SK-N-SH (cell line): ENCODE results near the gene ABCD1.

Experiments
- EZH2phosphoT487 ChIP-seq: fragments of 200-600 bp; sonication (generic); IDR thresholded peaks from 2 replicates; pipeline ENCODE4 v1.6.1; 2017; ENCODE audit warnings: low read depth, mixed run types, mild to moderate bottlenecking, antibody characterized with exemption, moderate library complexity, borderline replicate concordance
- GATA2 ChIP-seq: sonication (generic); formaldehyde crosslinking; IDR thresholded peaks from 2 replicates; pipeline ENCODE4 v1.5.0; 2020; ENCODE audit warnings: mild to moderate bottlenecking, missing genetic modification reagents
- MXI1 ChIP-seq: IDR thresholded peaks from 2 replicates; pipeline ENCODE4 v1.6.1; 2012; ENCODE audit warnings: mild to moderate bottlenecking, low read depth, low read length, improper control_type of control experiment
- RAD21 ChIP-seq: IDR thresholded peaks from 2 replicates; pipeline ENCODE4 v1.6.1; 2012; ENCODE audit warnings: mild to moderate bottlenecking, low read length
- RCOR1 ChIP-seq: fragments of 150-350 bp; IDR thresholded peaks from 2 replicates; pipeline ENCODE4 v1.6.1; 2017; ENCODE audit warnings: antibody characterized with exemption, low read length
- SIN3A ChIP-seq: IDR thresholded peaks from 2 replicates; pipeline ENCODE4 v1.6.1; 2012; ENCODE audit warnings: low read depth, mild to moderate bottlenecking, low read length, moderate library complexity, borderline replicate concordance
- TAF1 ChIP-seq: IDR thresholded peaks from 2 replicates; pipeline ENCODE4 v1.6.1; 2012; ENCODE audit warnings: low read depth, mild to moderate bottlenecking, low read length, moderate library complexity, borderline replicate concordance
- TEAD4 ChIP-seq: IDR thresholded peaks from 2 replicates; pipeline ENCODE4 v1.4.0; 2012; ENCODE audit warnings: mild to moderate bottlenecking, borderline replicate concordance; ENCODE audit not compliant: insufficient read depth
- YY1 ChIP-seq: IDR thresholded peaks from 2 replicates; pipeline ENCODE4 v1.4.0; 2012; ENCODE audit warnings: low read depth, mild to moderate bottlenecking
- TF ChIP-seq, protein P1 (sequence below): IDR thresholded peaks from 2 replicates; pipeline ENCODE4 v1.4.0; 2012; ENCODE audit warnings: low read depth
- TF ChIP-seq, protein P2 (sequence below): IDR thresholded peaks from 2 replicates; pipeline ENCODE4; 2012
- TF ChIP-seq, protein P3 (sequence below): fragments of 200-600 bp; sonication (generic); IDR thresholded peaks from 2 replicates; pipeline ENCODE4 v1.6.1; 2017; ENCODE audit warnings: antibody characterized with exemption, mild to moderate bottlenecking, moderate library complexity
- TF ChIP-seq, protein P4 (sequence below): IDR thresholded peaks from 2 replicates; pipeline ENCODE4 v1.6.1; 2012; ENCODE audit warnings: mild to moderate bottlenecking, low read depth, low read length, moderate library complexity

DNA sequence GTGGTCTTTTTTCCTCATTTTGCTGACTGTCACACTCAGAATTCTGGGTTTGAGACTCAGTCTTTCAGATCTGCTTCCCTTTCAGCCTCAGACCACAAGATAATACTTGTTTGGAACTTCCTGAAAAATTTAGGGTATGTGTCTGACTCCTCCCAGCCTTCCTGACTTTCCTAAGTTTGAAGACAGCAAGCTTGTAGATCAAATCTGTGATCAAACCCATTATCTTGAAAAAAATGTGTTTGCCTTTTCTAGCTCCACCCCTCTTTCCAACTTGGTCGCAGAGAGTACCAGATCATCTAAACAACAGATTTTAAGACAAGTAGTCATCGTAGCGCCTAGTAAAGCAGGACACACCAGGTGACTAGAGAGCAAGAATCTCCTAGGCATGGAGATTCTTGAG is 10.4 kb upstream of the ABCD1 start:
- TF ChIP-seq TAF1 (no peak), TEAD4 (no peak), SIN3A (no peak), RAD21 (no peak), EZH2phosphoT487 (no peak), RCOR1 (no peak), YY1 (no peak), GATA2 (CRISPR knock-in tag) (no peak), MXI1 (no peak)
- TF ChIP-seq, protein P1, sequence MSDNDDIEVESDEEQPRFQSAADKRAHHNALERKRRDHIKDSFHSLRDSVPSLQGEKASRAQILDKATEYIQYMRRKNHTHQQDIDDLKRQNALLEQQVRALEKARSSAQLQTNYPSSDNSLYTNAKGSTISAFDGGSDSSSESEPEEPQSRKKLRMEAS, result no peak
- TF ChIP-seq, protein P2, sequence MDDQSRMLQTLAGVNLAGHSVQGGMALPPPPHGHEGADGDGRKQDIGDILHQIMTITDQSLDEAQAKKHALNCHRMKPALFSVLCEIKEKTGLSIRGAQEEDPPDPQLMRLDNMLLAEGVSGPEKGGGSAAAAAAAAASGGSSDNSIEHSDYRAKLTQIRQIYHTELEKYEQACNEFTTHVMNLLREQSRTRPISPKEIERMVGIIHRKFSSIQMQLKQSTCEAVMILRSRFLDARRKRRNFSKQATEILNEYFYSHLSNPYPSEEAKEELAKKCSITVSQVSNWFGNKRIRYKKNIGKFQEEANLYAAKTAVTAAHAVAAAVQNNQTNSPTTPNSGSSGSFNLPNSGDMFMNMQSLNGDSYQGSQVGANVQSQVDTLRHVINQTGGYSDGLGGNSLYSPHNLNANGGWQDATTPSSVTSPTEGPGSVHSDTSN, result no peak
- TF ChIP-seq, protein P3, sequence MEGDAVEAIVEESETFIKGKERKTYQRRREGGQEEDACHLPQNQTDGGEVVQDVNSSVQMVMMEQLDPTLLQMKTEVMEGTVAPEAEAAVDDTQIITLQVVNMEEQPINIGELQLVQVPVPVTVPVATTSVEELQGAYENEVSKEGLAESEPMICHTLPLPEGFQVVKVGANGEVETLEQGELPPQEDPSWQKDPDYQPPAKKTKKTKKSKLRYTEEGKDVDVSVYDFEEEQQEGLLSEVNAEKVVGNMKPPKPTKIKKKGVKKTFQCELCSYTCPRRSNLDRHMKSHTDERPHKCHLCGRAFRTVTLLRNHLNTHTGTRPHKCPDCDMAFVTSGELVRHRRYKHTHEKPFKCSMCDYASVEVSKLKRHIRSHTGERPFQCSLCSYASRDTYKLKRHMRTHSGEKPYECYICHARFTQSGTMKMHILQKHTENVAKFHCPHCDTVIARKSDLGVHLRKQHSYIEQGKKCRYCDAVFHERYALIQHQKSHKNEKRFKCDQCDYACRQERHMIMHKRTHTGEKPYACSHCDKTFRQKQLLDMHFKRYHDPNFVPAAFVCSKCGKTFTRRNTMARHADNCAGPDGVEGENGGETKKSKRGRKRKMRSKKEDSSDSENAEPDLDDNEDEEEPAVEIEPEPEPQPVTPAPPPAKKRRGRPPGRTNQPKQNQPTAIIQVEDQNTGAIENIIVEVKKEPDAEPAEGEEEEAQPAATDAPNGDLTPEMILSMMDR, result no peak
- TF ChIP-seq, protein P4, sequence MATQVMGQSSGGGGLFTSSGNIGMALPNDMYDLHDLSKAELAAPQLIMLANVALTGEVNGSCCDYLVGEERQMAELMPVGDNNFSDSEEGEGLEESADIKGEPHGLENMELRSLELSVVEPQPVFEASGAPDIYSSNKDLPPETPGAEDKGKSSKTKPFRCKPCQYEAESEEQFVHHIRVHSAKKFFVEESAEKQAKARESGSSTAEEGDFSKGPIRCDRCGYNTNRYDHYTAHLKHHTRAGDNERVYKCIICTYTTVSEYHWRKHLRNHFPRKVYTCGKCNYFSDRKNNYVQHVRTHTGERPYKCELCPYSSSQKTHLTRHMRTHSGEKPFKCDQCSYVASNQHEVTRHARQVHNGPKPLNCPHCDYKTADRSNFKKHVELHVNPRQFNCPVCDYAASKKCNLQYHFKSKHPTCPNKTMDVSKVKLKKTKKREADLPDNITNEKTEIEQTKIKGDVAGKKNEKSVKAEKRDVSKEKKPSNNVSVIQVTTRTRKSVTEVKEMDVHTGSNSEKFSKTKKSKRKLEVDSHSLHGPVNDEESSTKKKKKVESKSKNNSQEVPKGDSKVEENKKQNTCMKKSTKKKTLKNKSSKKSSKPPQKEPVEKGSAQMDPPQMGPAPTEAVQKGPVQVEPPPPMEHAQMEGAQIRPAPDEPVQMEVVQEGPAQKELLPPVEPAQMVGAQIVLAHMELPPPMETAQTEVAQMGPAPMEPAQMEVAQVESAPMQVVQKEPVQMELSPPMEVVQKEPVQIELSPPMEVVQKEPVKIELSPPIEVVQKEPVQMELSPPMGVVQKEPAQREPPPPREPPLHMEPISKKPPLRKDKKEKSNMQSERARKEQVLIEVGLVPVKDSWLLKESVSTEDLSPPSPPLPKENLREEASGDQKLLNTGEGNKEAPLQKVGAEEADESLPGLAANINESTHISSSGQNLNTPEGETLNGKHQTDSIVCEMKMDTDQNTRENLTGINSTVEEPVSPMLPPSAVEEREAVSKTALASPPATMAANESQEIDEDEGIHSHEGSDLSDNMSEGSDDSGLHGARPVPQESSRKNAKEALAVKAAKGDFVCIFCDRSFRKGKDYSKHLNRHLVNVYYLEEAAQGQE, result no peak
